UCSD-AML1 (cell line): ENCODE results near the gene LCORL.
"Not testable (repeated sequence)": the region's sequence is repeated elsewhere in the genome, so short reads cannot be mapped to it uniquely, and the experiment has no call there.

Experiments used
- DNase-seq: peaks from one replicate; lab custom pipeline; 2025; ENCODE audit not compliant: unreplicated experiment; lab: John Stamatoyannopoulos, UW

LCORL gene

GRCh38 chr4:17859793-17860406 is 161.7 kb downstream of the LCORL start:
- no peak for DNase-seq

- no peak for DNase-seq
These were observed 167.5 kb downstream of the LCORL start for GRCh38 chr4:17854036-17854435.

GRCh38 chr4:17851959-17852358 is 169.6 kb downstream of the LCORL start:
- DNase-seq = no peak

- not testable (repeated sequence) for DNase-seq
These were observed 171.3 kb downstream of the LCORL start for GRCh38 chr4:17850295-17850694.

GRCh38 chr4:17846266-17846665 is 175.3 kb downstream of the LCORL start:
- DNase-seq = no peak

GRCh38 chr4:17823871-17824669 is 197.5 kb downstream of the LCORL start:
- no peak for DNase-seq

- DNase-seq = no peak
These were observed 204.5 kb downstream of the LCORL start for GRCh38 chr4:17817027-17817426.

GRCh38 chr4:17816142-17816541 is 205.4 kb downstream of the LCORL start:
- DNase-seq = no peak

GRCh38 chr4:17814140-17814539 is 207.4 kb downstream of the LCORL start:
- peak; percentile 17 for DNase-seq

GRCh38 chr4:17812801-17813200 is 208.8 kb downstream of the LCORL start:
- no peak for DNase-seq

GRCh38 chr4:17812125-17812524 is 209.4 kb downstream of the LCORL start:
- no peak for DNase-seq

GRCh38 chr4:17811078-17811603 is 210.4 kb downstream of the LCORL start:
- DNase-seq = no peak

GRCh38 chr4:17810260-17811077 is 211.1 kb downstream of the LCORL start, which contains the start of the genes DCAF16 and NCAPG:
TSS of gene DCAF16 (minus strand) at chr4:17810757. CDS start at chr4:17804141, 6,616 bp downstream.
TSS of gene NCAPG (plus strand) at chr4:17810979. CDS start at chr4:17811078, 99 bp downstream.
- DNase-seq = peak; percentile 100

GRCh38 chr4:17809667-17810066 is 211.9 kb downstream of the LCORL start:
- DNase-seq = no peak

- DNase-seq = no peak
These were observed 214.1 kb downstream of the LCORL start for GRCh38 chr4:17807446-17807845.

- DNase-seq = no peak
These were observed 215.9 kb downstream of the LCORL start for GRCh38 chr4:17805580-17806155.

- no peak for DNase-seq
These were observed 223.7 kb downstream of the LCORL start for GRCh38 chr4:17797808-17798207.

- DNase-seq = no peak
These were observed 226.8 kb downstream of the LCORL start for GRCh38 chr4:17794730-17795129.
